HG02938 (cell line): Measurements from ENCODE around the gene MMEL1.
"Not testable (repeated sequence)": the region's sequence is repeated elsewhere in the genome, so short reads cannot be mapped to it uniquely, and the experiment has no call there.

Experiments used
- ATAC-seq: cut with Tn5 transposase; IDR thresholded peaks from one replicate; pipeline ENCODE4 v1.9.1; 2021; ENCODE audit warnings: mild to moderate bottlenecking, moderate library complexity; ENCODE audit not compliant: unreplicated experiment

Gene MMEL1

GRCh38 chr1:2632561-2633361, at the start of gene MMEL1:
Gene MMEL1, minus strand, starts transcription at chr1:2633016. Its CDS starts 3,532 bp downstream, at chr1:2629484.
- no peak for ATAC-seq

GRCh38 chr1:2676726-2677125, 43.9 kb upstream of the MMEL1 start:
- ATAC-seq, result not testable (repeated sequence)

GRCh38 chr1:2671656-2672055, 38.8 kb upstream of the MMEL1 start:
- ATAC-seq, result not testable (repeated sequence)

- ATAC-seq, result not testable (repeated sequence)
These were observed 27.0 kb upstream of the MMEL1 start for GRCh38 chr1:2659806-2660205.

GRCh38 chr1:2657909-2658308, 25.1 kb upstream of the MMEL1 start:
- not testable (repeated sequence) for ATAC-seq

GRCh38 chr1:2657124-2657523, 24.3 kb upstream of the MMEL1 start:
- not testable (repeated sequence) for ATAC-seq

GRCh38 chr1:2655598-2656434, 23.0 kb upstream of the MMEL1 start:
- ATAC-seq, result not testable (repeated sequence)

- ATAC-seq, result not testable (repeated sequence)
These were observed 21.7 kb upstream of the MMEL1 start for GRCh38 chr1:2654443-2654948.

- not testable (repeated sequence) for ATAC-seq
These were observed 21.1 kb upstream of the MMEL1 start for GRCh38 chr1:2653741-2654442.

- ATAC-seq, result not testable (repeated sequence)
These were observed 20.2 kb upstream of the MMEL1 start for GRCh38 chr1:2652926-2653571.

GRCh38 chr1:2652152-2652925, 19.5 kb upstream of the MMEL1 start:
- not testable (repeated sequence) for ATAC-seq

- ATAC-seq, result no peak
These were observed 18.3 kb upstream of the MMEL1 start for GRCh38 chr1:2650967-2651645.

GRCh38 chr1:2646837-2647236, 14.0 kb upstream of the MMEL1 start:
- no peak for ATAC-seq

- ATAC-seq, result no peak
These were observed 13.0 kb upstream of the MMEL1 start for GRCh38 chr1:2645776-2646175.

- no peak for ATAC-seq
These were observed 12.3 kb upstream of the MMEL1 start for GRCh38 chr1:2645143-2645542.

GRCh38 chr1:2644591-2645101, 11.8 kb upstream of the MMEL1 start:
- no peak for ATAC-seq

GRCh38 chr1:2644171-2644570, 11.4 kb upstream of the MMEL1 start:
- no peak for ATAC-seq

- no peak for ATAC-seq
These were observed 10.7 kb upstream of the MMEL1 start for GRCh38 chr1:2643414-2644077.
